Measurements from ENCODE around the gene PWP2. TPM values are rescaled to one million over a fixed set of nuclear protein-coding genes. Genes with fewer than 3 reads are reported as not detected.
"Not testable (repeated sequence)": the region's sequence is repeated elsewhere in the genome, so short reads cannot be mapped to it uniquely, and the experiment has no call there.

The PWP2 gene
- polyA plus RNA-seq, 1 donor (not counting 4 experiments of a cell fraction or from before 2014, with no cell fraction given): 27.3 TPM

GRCh38 chr21:44094832-44095231 lies 12.4 kb upstream of the PWP2 start:
- peaks cover 8 to 16% of the 10 kb centered on the region in 2 experiments for H3K36me3 ChIP-seq (ENCODE audit: control insufficient read depth in 2 of 2, extremely low read depth in 1 of 2, insufficient read depth in 2 of 2, low read length in 2 of 2)

GRCh38 chr21:44098507-44098906 lies 8.7 kb upstream of the PWP2 start:
- dilution Hi-C loops (cut with MboI; ENCODE audit: extremely low pct_ligation_motif_present, low sequenced_read_pairs); H3K27ac ChIP-seq (ENCODE audit: control insufficient read depth, insufficient read depth, low read length); H2AFZ ChIP-seq (ENCODE audit: control insufficient read depth, low read length); H3K36me3 ChIP-seq (ENCODE audit: control insufficient read depth in 2 of 2, extremely low read depth in 1 of 2, insufficient read depth in 2 of 2, low read length in 2 of 2); H3K79me2 ChIP-seq (ENCODE audit: control insufficient read depth, insufficient read depth, low read length); H3K27me3 ChIP-seq (ENCODE audit: control insufficient read depth, extremely low read depth, insufficient read depth, low read length); FAIRE-seq; H4K20me1 ChIP-seq (ENCODE audit: control insufficient read depth, extremely low read depth, insufficient read depth, low read length); H3K9me1 ChIP-seq (ENCODE audit: control insufficient read depth, extremely low read depth, insufficient read depth, low read length); H3K9ac ChIP-seq (ENCODE audit: control insufficient read depth, extremely low read depth, insufficient read depth, low read length); DNase-seq (ENCODE audit: low read depth, low spot score); H3K4me1 ChIP-seq (ENCODE audit: control insufficient read depth, extremely low read depth, insufficient read depth, low read length); H3K4me2 ChIP-seq (ENCODE audit: control insufficient read depth, extremely low read depth, insufficient read depth, low read depth, low read length); H3K4me3 ChIP-seq (ENCODE audit: control insufficient read depth in 2 of 3, extremely low read depth in 1 of 3, insufficient read depth in 2 of 3, low read depth in 1 of 3, low read length in 3 of 3); H3K9me3 ChIP-seq (ENCODE audit: control insufficient read depth, low read depth, low read length): not testable (repeated sequence)

More at GRCh38 chr21:44094832-44095231, 12.4 kb upstream of the PWP2 start:
- Histone ChIP-seq H3K4me3 (ENCODE audit: control insufficient read depth in 2 of 3, extremely low read depth in 1 of 3, insufficient read depth in 2 of 3, low read depth in 1 of 3, low read length in 3 of 3) (no peak overlapping the region), H3K27ac (ENCODE audit: control insufficient read depth, insufficient read depth, low read length) (no peak overlapping the region), H3K4me2 (ENCODE audit: control insufficient read depth, extremely low read depth, insufficient read depth, low read depth, low read length) (no peak overlapping the region), H4K20me1 (ENCODE audit: control insufficient read depth, extremely low read depth, insufficient read depth, low read length) (no peaks in the 10 kb centered on the region), H3K9me3 (ENCODE audit: control insufficient read depth, low read depth, low read length) (no peaks in the 10 kb centered on the region), H3K9me1 (ENCODE audit: control insufficient read depth, extremely low read depth, insufficient read depth, low read length) (no peaks in the 10 kb centered on the region), H3K9ac (ENCODE audit: control insufficient read depth, extremely low read depth, insufficient read depth, low read length) (no peak overlapping the region), H3K4me1 (ENCODE audit: control insufficient read depth, extremely low read depth, insufficient read depth, low read length) (no peaks in the 10 kb centered on the region), H3K79me2 (ENCODE audit: control insufficient read depth, insufficient read depth, low read length) (no peaks in the 10 kb centered on the region), H3K27me3 (ENCODE audit: control insufficient read depth, extremely low read depth, insufficient read depth, low read length) (no peaks in the 10 kb centered on the region), H2AFZ (ENCODE audit: control insufficient read depth, low read length) (no peak overlapping the region)
- DNase-seq (ENCODE audit: low read depth, low spot score): no peak
- no peak for FAIRE-seq
- dilution Hi-C loops (cut with MboI; ENCODE audit: extremely low pct_ligation_motif_present, low sequenced_read_pairs): no loop called here
- TF ChIP-seq EZH2 (IDR thresholded peaks at IDR 0.05; ENCODE audit: low read length): no peak
- TF ChIP-seq, protein P1, sequence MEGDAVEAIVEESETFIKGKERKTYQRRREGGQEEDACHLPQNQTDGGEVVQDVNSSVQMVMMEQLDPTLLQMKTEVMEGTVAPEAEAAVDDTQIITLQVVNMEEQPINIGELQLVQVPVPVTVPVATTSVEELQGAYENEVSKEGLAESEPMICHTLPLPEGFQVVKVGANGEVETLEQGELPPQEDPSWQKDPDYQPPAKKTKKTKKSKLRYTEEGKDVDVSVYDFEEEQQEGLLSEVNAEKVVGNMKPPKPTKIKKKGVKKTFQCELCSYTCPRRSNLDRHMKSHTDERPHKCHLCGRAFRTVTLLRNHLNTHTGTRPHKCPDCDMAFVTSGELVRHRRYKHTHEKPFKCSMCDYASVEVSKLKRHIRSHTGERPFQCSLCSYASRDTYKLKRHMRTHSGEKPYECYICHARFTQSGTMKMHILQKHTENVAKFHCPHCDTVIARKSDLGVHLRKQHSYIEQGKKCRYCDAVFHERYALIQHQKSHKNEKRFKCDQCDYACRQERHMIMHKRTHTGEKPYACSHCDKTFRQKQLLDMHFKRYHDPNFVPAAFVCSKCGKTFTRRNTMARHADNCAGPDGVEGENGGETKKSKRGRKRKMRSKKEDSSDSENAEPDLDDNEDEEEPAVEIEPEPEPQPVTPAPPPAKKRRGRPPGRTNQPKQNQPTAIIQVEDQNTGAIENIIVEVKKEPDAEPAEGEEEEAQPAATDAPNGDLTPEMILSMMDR (optimal IDR thresholded peaks at IDR 0.05 in 1 of 3, IDR thresholded peaks at IDR 0.05 in 1 of 3, conservative IDR thresholded peaks at IDR 0.05 in 1 of 3; ENCODE audit: extremely low read depth in 1 of 3, insufficient read depth in 2 of 3, low read length in 3 of 3): no peak

DNA sequence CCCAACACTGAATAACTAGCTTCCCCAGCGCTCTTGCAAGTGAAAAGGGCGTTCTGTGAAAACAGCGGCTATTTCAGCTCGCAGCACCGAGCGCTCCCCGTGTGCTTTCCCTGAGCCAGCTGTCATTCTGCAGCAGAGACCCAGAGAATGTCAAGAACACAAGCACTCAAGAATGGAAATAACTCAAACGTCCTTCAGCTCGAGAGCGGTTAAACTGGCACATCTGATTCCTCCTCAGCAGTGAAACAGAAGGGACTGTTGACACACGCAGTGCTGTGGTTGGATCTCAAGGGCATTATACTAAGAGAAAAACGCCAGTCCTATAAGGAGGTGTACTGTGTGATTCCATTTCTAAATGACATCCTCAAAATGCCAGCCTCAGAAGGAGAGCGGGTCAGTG lies 8.2 kb upstream of the PWP2 start:
- H3K27ac ChIP-seq (ENCODE audit: control insufficient read depth, insufficient read depth, low read length); H3K27me3 ChIP-seq (ENCODE audit: control insufficient read depth, extremely low read depth, insufficient read depth, low read length); H4K20me1 ChIP-seq (ENCODE audit: control insufficient read depth, extremely low read depth, insufficient read depth, low read length); FAIRE-seq; DNase-seq (ENCODE audit: low read depth, low spot score); H3K79me2 ChIP-seq (ENCODE audit: control insufficient read depth, insufficient read depth, low read length); H2AFZ ChIP-seq (ENCODE audit: control insufficient read depth, low read length); H3K4me2 ChIP-seq (ENCODE audit: control insufficient read depth, extremely low read depth, insufficient read depth, low read depth, low read length); H3K4me3 ChIP-seq (ENCODE audit: control insufficient read depth in 2 of 3, extremely low read depth in 1 of 3, insufficient read depth in 2 of 3, low read depth in 1 of 3, low read length in 3 of 3); H3K9me3 ChIP-seq (ENCODE audit: control insufficient read depth, low read depth, low read length); dilution Hi-C loops (cut with MboI; ENCODE audit: extremely low pct_ligation_motif_present, low sequenced_read_pairs); H3K9me1 ChIP-seq (ENCODE audit: control insufficient read depth, extremely low read depth, insufficient read depth, low read length); H3K4me1 ChIP-seq (ENCODE audit: control insufficient read depth, extremely low read depth, insufficient read depth, low read length); H3K36me3 ChIP-seq (ENCODE audit: control insufficient read depth in 2 of 2, extremely low read depth in 1 of 2, insufficient read depth in 2 of 2, low read length in 2 of 2); H3K9ac ChIP-seq (ENCODE audit: control insufficient read depth, extremely low read depth, insufficient read depth, low read length): not testable (repeated sequence)

- H4K20me1 ChIP-seq (ENCODE audit: control insufficient read depth, extremely low read depth, insufficient read depth, low read length); H3K4me2 ChIP-seq (ENCODE audit: control insufficient read depth, extremely low read depth, insufficient read depth, low read depth, low read length); dilution Hi-C loops (cut with MboI; ENCODE audit: extremely low pct_ligation_motif_present, low sequenced_read_pairs); FAIRE-seq; H3K9me1 ChIP-seq (ENCODE audit: control insufficient read depth, extremely low read depth, insufficient read depth, low read length); H3K27ac ChIP-seq (ENCODE audit: control insufficient read depth, insufficient read depth, low read length); H3K27me3 ChIP-seq (ENCODE audit: control insufficient read depth, extremely low read depth, insufficient read depth, low read length); DNase-seq (ENCODE audit: low read depth, low spot score); H2AFZ ChIP-seq (ENCODE audit: control insufficient read depth, low read length); H3K4me1 ChIP-seq (ENCODE audit: control insufficient read depth, extremely low read depth, insufficient read depth, low read length); H3K36me3 ChIP-seq (ENCODE audit: control insufficient read depth in 2 of 2, extremely low read depth in 1 of 2, insufficient read depth in 2 of 2, low read length in 2 of 2); H3K9me3 ChIP-seq (ENCODE audit: control insufficient read depth, low read depth, low read length); H3K79me2 ChIP-seq (ENCODE audit: control insufficient read depth, insufficient read depth, low read length): not testable (repeated sequence)
- Histone ChIP-seq H3K4me3 (ENCODE audit: control insufficient read depth in 2 of 3, extremely low read depth in 1 of 3, insufficient read depth in 2 of 3, low read depth in 1 of 3, low read length in 3 of 3) (peak overlapping the region in 1 of 3 experiments; percentile 21), H3K9ac (ENCODE audit: control insufficient read depth, extremely low read depth, insufficient read depth, low read length) (peak overlapping the region; percentile 47)
Measured at GRCh38 chr21:44107589-44107988, 390 bp downstream of the PWP2 start.

All from keratinocyte (primary cell).